ENCODE data around the gene VWF. TPM values are rescaled to one million over a fixed set of nuclear protein-coding genes. Genes with fewer than 3 reads are reported as not detected.
A peak's percentile ranks its signal among the peaks of the same experiment; 100 is the strongest.

The VWF gene
- total RNA-seq: 10 to 100 TPM; 20.9 to 63.2 TPM

DNA sequence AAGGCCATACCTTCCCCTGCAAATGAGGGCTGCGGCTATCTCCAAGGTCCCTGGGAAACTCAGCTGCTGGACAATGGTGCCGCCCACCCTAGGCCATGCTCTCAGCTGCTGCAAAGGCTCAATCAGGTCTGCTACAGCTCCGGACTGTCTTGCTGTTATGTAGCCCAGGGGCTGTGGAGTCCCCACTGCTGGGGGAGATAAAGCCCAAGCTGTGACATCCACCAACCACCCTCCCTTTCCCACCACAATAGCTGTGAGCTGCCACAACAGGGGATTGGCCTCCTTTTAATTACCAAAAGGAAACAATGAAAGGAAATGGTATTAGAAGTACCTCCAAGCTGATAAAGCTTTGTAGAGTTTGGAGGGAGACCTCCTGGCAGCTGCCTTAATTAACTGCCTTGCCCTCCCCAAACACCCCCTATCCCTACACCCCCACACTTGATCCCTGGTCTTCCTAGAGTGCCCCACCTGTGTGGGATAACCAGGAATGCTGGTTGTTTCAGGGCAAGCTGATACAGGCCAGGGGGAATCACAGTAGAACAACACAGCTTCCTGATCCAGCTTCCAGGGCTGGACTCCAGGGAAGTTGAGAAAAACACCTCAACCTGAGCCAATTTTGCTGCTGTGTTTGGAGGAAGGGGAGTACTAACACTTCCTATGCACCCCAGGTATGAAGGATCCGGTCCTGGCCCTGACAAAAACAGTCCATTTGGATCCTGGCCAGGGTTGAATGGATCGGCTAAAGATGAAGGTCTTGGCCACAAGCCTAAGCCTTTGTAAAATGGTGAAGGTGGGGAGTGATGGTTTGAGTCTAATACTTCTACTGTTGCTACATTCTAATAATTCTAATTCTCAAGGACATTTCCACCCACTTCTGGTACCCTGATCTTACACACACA is at the start of gene VWF:
TSS of gene VWF (minus strand) at position 260 of the 899 bp plus-strand sequence. CDS start 1,474 bp downstream, outside the sequence.
- Histone ChIP-seq H3K9ac (ENCODE audit: low read depth in 2 of 2, low read length in 2 of 2) (no peak within 1 kb of the TSS), H3K9me3 (no peaks in the 10 kb centered on the region), H3K4me3 (no peak within 1 kb of the TSS), H3K27ac (no peak within 1 kb of the TSS), H3K36me3 (no peaks in the 10 kb centered on the region), H3K4me1 (no peaks in the 10 kb centered on the region), H3K27me3 (no peaks in the 10 kb centered on the region)
- no peak for DNase-seq
- intact Hi-C loops (cut with DNase I): no loop called here
- TF ChIP-seq, protein P1, sequence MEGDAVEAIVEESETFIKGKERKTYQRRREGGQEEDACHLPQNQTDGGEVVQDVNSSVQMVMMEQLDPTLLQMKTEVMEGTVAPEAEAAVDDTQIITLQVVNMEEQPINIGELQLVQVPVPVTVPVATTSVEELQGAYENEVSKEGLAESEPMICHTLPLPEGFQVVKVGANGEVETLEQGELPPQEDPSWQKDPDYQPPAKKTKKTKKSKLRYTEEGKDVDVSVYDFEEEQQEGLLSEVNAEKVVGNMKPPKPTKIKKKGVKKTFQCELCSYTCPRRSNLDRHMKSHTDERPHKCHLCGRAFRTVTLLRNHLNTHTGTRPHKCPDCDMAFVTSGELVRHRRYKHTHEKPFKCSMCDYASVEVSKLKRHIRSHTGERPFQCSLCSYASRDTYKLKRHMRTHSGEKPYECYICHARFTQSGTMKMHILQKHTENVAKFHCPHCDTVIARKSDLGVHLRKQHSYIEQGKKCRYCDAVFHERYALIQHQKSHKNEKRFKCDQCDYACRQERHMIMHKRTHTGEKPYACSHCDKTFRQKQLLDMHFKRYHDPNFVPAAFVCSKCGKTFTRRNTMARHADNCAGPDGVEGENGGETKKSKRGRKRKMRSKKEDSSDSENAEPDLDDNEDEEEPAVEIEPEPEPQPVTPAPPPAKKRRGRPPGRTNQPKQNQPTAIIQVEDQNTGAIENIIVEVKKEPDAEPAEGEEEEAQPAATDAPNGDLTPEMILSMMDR (IDR thresholded peaks at IDR 0.05): no peak

DNA sequence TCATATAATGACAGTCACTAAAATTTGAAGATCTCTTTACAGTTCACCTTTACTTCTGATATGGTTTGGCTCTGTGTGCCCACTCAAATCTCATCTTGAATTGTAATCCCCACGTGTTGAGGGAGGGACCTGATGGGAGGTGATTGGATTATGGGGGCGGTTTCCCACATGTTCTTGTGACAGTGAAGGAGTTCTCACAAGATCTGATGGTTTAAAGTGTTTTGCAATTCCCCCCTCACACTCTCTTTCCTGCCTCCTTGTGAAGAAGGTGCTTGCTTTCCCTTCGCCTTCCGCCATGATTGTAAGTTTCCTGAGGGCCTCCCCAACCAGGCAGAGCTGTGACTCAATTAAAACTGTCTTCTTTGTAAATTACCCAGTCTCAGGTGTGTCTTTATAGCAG is 48.4 kb upstream of the VWF start:
- Histone ChIP-seq H3K36me3 (no peaks in the 10 kb centered on the region), H3K9ac (ENCODE audit: low read depth in 2 of 2, low read length in 2 of 2) (no peak overlapping the region), H3K27me3 (no peaks in the 10 kb centered on the region), H3K9me3 (no peaks in the 10 kb centered on the region), H3K27ac (no peak overlapping the region), H3K4me3 (no peak overlapping the region), H3K4me1 (no peaks in the 10 kb centered on the region)
- TF ChIP-seq, protein P1 (IDR thresholded peaks at IDR 0.05): no peak
- intact Hi-C loops (cut with DNase I): no loop called here
- DNase-seq: no peak

DNA sequence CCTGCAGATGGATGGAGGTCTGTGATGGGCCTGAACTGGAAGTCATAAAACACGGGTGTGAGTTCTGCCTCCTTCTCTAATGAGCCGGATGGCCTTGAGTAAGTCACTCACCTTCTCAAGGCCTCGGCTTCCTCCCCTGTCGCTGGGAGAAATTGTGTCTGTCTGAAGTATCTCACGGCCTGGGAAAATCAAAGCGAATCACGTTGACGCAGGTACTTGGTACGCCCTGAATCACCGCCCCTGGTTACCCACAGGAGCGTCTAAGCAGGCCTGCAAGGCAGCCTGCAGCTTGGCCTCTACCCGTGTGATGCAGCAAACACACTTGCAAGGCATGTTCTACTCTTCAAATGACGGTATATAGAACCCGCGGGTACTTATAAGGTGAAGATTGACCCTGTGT is 47.6 kb upstream of the VWF start:
- no peaks in the 10 kb centered on the region for H3K27me3 ChIP-seq
- no peak for DNase-seq
- TF ChIP-seq, protein P1 (IDR thresholded peaks at IDR 0.05): no peak
- no peak overlapping the region for H3K4me3 ChIP-seq
- no peaks in the 10 kb centered on the region for H3K9me3 ChIP-seq
- H3K4me1 ChIP-seq: no peaks in the 10 kb centered on the region
- H3K9ac ChIP-seq (ENCODE audit: low read depth in 2 of 2, low read length in 2 of 2): no peak overlapping the region
- no peaks in the 10 kb centered on the region for H3K36me3 ChIP-seq
- H3K27ac ChIP-seq: no peak overlapping the region
- intact Hi-C loops (cut with DNase I): no loop called here

DNA sequence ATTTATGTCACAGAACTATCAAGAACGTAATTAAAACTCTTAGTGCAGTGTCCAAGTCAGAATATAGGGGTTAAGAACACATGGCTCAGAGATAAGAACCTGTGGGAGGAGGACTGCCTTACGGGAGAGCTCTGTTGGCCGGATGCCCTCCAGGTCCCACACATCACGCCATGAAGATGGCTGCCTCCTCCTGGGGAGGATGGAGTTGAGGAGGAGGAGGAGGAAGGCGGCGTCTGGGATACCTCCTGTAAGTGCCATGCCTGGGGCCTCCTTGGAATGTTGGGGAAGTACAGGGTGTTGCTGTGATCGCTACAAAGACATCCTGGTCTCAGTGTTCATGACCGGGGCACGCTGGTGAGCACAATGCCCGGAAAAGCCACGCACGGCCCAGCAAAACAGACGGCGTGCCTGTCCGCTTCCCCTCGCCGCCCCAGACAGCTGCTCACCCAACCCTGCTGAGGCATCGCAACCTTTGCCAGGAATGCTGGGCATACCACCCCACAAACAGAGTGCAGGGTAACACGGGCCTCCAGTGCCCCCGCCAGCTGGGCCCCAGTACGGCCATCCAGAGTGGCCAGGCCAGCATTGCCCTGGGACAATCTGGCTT is 47.0 kb upstream of the VWF start:
- H3K9ac ChIP-seq (ENCODE audit: low read depth in 2 of 2, low read length in 2 of 2): no peak overlapping the region
- no peaks in the 10 kb centered on the region for H3K9me3 ChIP-seq
- no peak for DNase-seq
- TF ChIP-seq, protein P1 (IDR thresholded peaks at IDR 0.05): no peak
- H3K4me1 ChIP-seq: no peaks in the 10 kb centered on the region
- H3K27me3 ChIP-seq: no peaks in the 10 kb centered on the region
- H3K36me3 ChIP-seq: no peaks in the 10 kb centered on the region
- no peak overlapping the region for H3K27ac ChIP-seq
- no peak overlapping the region for H3K4me3 ChIP-seq
- intact Hi-C loops (cut with DNase I): no loop called here

DNA sequence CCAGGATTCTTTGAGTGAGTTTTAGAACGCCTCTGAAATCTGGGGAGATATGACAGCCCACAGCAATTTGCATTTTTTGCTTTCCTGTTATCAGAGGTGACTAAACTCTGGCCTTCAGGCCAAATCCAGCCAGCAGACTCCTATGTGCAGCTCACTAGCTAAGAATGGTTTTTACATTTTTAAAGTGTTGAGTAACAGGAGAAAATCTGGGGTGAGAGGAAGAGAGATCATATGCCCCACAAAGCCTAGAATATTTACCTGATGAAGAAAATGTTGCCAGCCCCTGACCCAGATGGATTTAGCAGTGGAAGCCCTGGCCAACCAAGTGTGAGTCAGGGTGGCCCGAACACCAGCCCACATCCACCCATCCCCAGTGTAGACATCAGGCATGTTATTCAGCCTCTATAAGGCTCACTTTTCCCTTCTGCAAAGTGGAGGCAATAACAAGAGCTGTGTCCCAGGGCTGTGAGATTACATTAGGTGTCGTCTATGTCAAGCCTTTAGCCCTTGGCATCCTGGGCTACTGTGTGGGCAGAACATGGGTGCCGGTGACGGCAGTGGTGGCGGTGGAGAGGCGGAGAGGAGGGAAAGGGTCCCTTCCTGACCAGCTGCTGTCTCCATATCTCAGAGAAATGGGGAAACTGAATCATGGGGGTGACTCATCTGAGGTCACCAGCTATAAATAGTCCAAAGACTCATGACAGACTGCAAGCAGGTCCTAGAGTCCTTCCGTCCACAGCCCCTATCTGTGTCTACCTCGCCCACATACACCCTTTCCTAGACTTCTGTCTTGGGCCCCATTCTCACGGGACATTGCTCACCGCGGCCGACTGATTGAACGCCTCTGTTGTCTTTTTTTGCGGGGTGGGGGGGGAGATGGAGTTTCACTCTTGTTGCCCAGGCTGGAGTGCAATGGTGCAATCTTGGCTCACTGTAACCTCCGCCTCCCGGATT is 43.1 kb upstream of the VWF start:
- Histone ChIP-seq H3K27me3 (no peaks in the 10 kb centered on the region), H3K9me3 (no peaks in the 10 kb centered on the region), H3K4me1 (no peaks in the 10 kb centered on the region), H3K4me3 (no peak overlapping the region), H3K36me3 (no peaks in the 10 kb centered on the region), H3K9ac (ENCODE audit: low read depth in 2 of 2, low read length in 2 of 2) (peak overlapping the region in 1 of 2 donors; percentile 24), H3K27ac (peak overlapping the region; percentile 78)
- peak; percentile 36 for DNase-seq
- TF ChIP-seq, protein P1 (IDR thresholded peaks at IDR 0.05): no peak
- intact Hi-C loops (cut with DNase I): no loop called here

Measured in colonic mucosa (tissue), 4 donors.